ENCODE data around the gene PEPD.

DNA sequence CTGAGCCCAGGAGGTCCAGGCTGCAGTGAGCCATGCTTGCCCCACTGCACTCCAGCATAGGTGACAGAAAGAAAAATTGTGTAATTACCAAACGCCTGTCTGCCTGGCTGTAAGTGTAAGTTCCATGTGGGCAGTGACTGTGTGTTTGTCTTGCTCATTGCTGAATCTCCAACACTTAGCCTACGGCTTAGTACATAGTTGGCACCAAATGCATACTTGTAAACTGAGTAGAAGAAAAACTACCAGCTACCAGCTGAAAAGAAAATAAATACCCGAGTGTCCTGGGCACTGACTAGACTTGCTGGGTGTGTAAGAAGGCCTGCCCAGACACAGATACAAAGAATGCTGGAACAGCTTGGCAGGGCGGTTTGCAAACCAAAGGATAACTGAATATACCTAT is 150.8 kb downstream of the PEPD start:
- TF ChIP-seq CTCF (IDR thresholded peaks at IDR 0.05; ENCODE audit: extremely low read depth in 1 of 2, insufficient read depth in 1 of 2, low read depth in 1 of 2, low read length in 2 of 2) (no peak), POLR2AphosphoS5 (IDR thresholded peaks at IDR 0.05; ENCODE audit: insufficient read depth, low read depth, low read length) (no peak), POLR2A (IDR thresholded peaks at IDR 0.05; ENCODE audit: low read depth, low read length) (no peak), JUN (IDR thresholded peaks at IDR 0.05; ENCODE audit: borderline replicate concordance, insufficient read depth, insufficient read length, low read depth) (no peak), FOS (IDR thresholded peaks at IDR 0.05; ENCODE audit: borderline replicate concordance, insufficient read depth, low read length) (no peak), MAX (IDR thresholded peaks at IDR 0.05; ENCODE audit: insufficient read depth, insufficient read length) (no peak), EZH2 (IDR thresholded peaks at IDR 0.05; ENCODE audit: borderline replicate concordance, low read depth, low read length, severe bottlenecking) (no peak), GATA2 (IDR thresholded peaks at IDR 0.05; ENCODE audit: insufficient read depth, insufficient read length, low read depth, low read length) (no peak), MYC (IDR thresholded peaks at IDR 0.05; ENCODE audit: low read depth, low read length) (no peak)
